Kidney (tissue), 14 donors: Measurements from ENCODE around the gene RAB27B. TPM values are rescaled to one million over a fixed set of nuclear protein-coding genes. Genes with fewer than 3 reads are reported as not detected.

Source experiments
- DNase-seq, 5 donors: peaks; one replicate each; pipeline ENCODE4 v3.0.0-alpha.2; 2013 to 2020
- FAIRE-seq: peaks from 2 replicates; lab custom pipeline; 2012; peaks lifted over from hg19 to GRCh38; lab: Jason Lieb, UNC
- H3K27ac ChIP-seq, 2 donors: one replicate each; pipeline ENCODE4 v1.7.0; 2013; ENCODE audit warnings: low read depth in 2 of 2, low read length in 2 of 2, inconsistent platforms in 1 of 2
- H3K27me3 ChIP-seq: one replicate; pipeline ENCODE4 v1.7.1; 2013; ENCODE audit warnings: low read length, inconsistent platforms; ENCODE audit not compliant: control insufficient read depth, insufficient read depth
- H3K36me3 ChIP-seq, 3 donors: one replicate each; pipeline versions ENCODE4 v1.7.0 to v1.7.1; 2013; ENCODE audit warnings: low read length in 3 of 3, control low read depth in 1 of 3, inconsistent platforms in 1 of 3; ENCODE audit not compliant: insufficient read depth in 3 of 3, control insufficient read depth in 2 of 3
- H3K4me1 ChIP-seq, 3 donors: one replicate each; pipeline versions ENCODE4 v1.7.0 to v1.7.1; 2013; ENCODE audit warnings: low read length in 3 of 3, inconsistent platforms in 1 of 3, low read depth in 1 of 3; ENCODE audit not compliant: control insufficient read depth in 2 of 3, insufficient read depth in 2 of 3
- H3K4me3 ChIP-seq, 3 donors: one replicate each; pipeline versions ENCODE4 v1.7.0 to v1.8.1; 2013; ENCODE audit warnings: low read length in 3 of 3, control low read depth in 1 of 3, inconsistent platforms in 1 of 3
- H3K9ac ChIP-seq, 3 donors: one replicate each; pipeline versions ENCODE4 v1.7.0 to v1.7.1; 2013; ENCODE audit warnings: low read length in 3 of 3, control low read depth in 1 of 3, inconsistent platforms in 1 of 3
- H3K9me3 ChIP-seq, 3 donors: one replicate each; pipeline versions ENCODE4 v1.7.0 to v1.7.1; 2013; ENCODE audit warnings: low read length in 3 of 3, control low read depth in 1 of 3, inconsistent platforms in 1 of 3; ENCODE audit not compliant: control insufficient read depth in 2 of 3, insufficient read depth in 1 of 3
- CTCF ChIP-seq: IDR thresholded peaks from 3 replicates; pipeline ENCODE4 v1.5.1; 2012; ENCODE audit warnings: mild to moderate bottlenecking, moderate library complexity, borderline replicate concordance; ENCODE audit not compliant: insufficient read depth; ENCODE audit errors: extremely low read depth
- intact Hi-C: fragments of 100-400 bp; cut with DNase I; formaldehyde crosslinking; loops from one replicate; pipeline ENCODE4 v1.11.1; 2022
- polyA plus RNA-seq: library from polyadenylated mRNA; stranded (reverse); fragments of 350-450 nt; fragmentation: Illumina TruSeq; extraction: RNeasy Lipid Tissue Mini Kit (QIAGEN cat#74804); gene quantifications from one replicate; pipeline ENCODE4 v1.2.3, GENCODE V29; 2014; ENCODE audit warnings: low read depth, low replicate concordance; ENCODE audit not compliant: insufficient read depth
- total RNA-seq: library from RNA; stranded (reverse); fragmentation: NEBNext Ultra II Directional; extraction: Animal tissue kit (Norgen Biotek cat#: 25700); gene quantifications from one replicate; pipeline ENCODE4 v1.2.1, GENCODE V29; 2021
- donor health status: control.
- donor health status: control.
- donor health status: control.
- donor health status: control.
- donor health status: control.
- donor health status: DM: yes; HTN: yes; CAD: no.
- donor health status: Normal renal cell carcinoma (clear cell type).

The RAB27B gene
- total and polyA plus RNA-seq, 2 donors from 2014 or later: 0.32 to 4.1 TPM

- H3K27me3 ChIP-seq: no peaks in the 10 kb centered on the region
- H3K9me3 ChIP-seq: no peaks in the 10 kb centered on the region
- H3K36me3 ChIP-seq: no peaks in the 10 kb centered on the region
- no peak overlapping the region for H3K4me3 ChIP-seq
- H3K4me1 ChIP-seq: no peaks in the 10 kb centered on the region
- intact Hi-C loops: no loop called here
- no peak overlapping the region for H3K9ac ChIP-seq
- TF ChIP-seq CTCF: no peak
- H3K27ac ChIP-seq: no peak overlapping the region
- FAIRE-seq: no peak
- no peak for DNase-seq
These were observed 54.0 kb downstream of the RAB27B start for GRCh38 chr18:54882318-54882717.

DNA sequence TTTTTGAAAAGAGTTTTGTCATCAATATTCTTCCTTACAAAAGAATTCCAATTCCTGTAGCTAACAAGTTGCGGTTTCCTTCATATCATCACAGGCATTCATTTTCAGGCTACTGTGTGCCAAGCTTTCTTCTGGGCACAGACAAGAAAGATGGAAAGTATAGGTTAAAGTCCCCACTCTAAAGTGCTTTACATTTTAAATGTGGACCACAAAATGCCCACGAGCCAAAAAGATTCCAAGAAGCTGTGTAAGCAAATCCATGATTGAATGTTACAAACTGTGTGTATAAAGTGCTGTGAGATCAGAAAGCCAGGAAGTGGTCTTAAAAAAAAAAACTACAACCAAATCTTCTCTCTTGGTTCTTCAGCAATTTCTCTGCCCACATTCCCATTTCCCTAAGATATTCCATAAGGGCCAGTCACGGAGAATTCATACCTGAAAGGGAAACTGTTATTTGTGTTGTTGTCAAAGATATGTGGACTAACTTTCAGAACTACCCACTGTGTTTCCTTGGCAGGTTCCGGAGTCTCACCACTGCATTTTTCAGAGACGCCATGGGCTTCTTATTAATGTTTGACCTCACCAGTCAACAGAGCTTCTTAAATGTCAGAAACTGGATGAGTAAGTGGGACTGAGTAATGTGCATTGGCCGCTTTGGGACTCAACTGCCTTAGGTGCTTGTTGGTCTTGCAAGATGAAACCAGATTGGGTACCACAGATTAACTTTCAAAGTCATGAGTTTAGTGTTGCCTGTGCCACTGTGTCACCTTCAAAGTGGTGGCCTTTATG lies 55.7 kb downstream of the RAB27B start:
- Histone ChIP-seq H3K36me3 (no peaks in the 10 kb centered on the region), H3K27me3 (no peaks in the 10 kb centered on the region), H3K9ac (no peak overlapping the region), H3K4me1 (no peaks in the 10 kb centered on the region), H3K27ac (no peak overlapping the region), H3K9me3 (no peaks in the 10 kb centered on the region), H3K4me3 (no peak overlapping the region)
- no peak for TF ChIP-seq CTCF
- FAIRE-seq (no peak), DNase-seq (no peak)
- intact Hi-C loops: no loop called here

DNA sequence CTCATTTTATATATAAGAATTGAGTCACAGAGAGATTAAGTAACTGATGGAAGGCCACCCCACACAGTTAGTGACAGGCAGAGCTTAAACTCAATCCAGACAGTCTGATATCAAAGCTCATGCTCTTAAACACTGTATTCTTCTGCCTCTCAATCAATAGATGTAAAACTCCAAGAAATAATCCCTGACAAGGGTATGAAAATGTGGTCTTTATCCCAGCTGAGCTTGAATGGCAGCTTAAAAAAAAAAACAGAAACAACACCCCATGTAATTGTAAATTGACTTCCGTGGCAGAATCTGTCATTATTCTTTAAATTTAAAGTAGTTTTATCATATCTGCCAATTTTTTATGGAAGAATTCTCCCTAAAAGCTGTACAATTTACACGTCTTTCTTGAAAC lies 60.1 kb downstream of the RAB27B start:
- intact Hi-C loops: no loop called here
- DNase-seq (no peak), FAIRE-seq (no peak)

More for the DNA sequence above, 60.1 kb downstream of the RAB27B start:
- Histone ChIP-seq H3K9me3 (no peaks in the 10 kb centered on the region), H3K4me3 (no peak overlapping the region), H3K27me3 (no peaks in the 10 kb centered on the region), H3K9ac (no peak overlapping the region), H3K36me3 (no peaks in the 10 kb centered on the region), H3K4me1 (no peaks in the 10 kb centered on the region), H3K27ac (no peak overlapping the region)
- TF ChIP-seq CTCF: no peak
